NB4 (cell line): ENCODE results near the gene LAMA3.

Source experiments
- CTCF ChIP-seq: IDR thresholded peaks from one replicate; pipeline ENCODE4 v1.5.1; 2012; ENCODE audit warnings: low read depth, low read length
- POLR2A ChIP-seq: IDR thresholded peaks from 2 replicates; pipeline ENCODE4 v1.6.1; 2011; ENCODE audit warnings: mild to moderate bottlenecking; ENCODE audit not compliant: insufficient read length; ENCODE audit errors: extremely low read depth
- TF ChIP-seq, protein P1 (sequence below): IDR thresholded peaks from 2 replicates; pipeline ENCODE4 v1.6.1; 2011; ENCODE audit warnings: low read depth, low read length

- no peak for TF ChIP-seq POLR2A
- no peak for TF ChIP-seq CTCF
- TF ChIP-seq, protein P1, sequence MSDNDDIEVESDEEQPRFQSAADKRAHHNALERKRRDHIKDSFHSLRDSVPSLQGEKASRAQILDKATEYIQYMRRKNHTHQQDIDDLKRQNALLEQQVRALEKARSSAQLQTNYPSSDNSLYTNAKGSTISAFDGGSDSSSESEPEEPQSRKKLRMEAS: no peak
Observed at GRCh38 chr18:23972453-23972852, 283.2 kb downstream of the LAMA3 start.
